Fibroblast of the aortic adventitia (primary cell): ENCODE measurements around the gene PLS1. TPM values are rescaled to one million over a fixed set of nuclear protein-coding genes. Genes with fewer than 3 reads are reported as not detected.
"Not testable (repeated sequence)": the region's sequence is repeated elsewhere in the genome, so short reads cannot be mapped to it uniquely, and the experiment has no call there.

Experiments
- DNase-seq: peaks from one replicate; pipeline ENCODE4 v3.0.0-alpha.2; 2010; ENCODE audit warnings: low read depth
- H3K4me3 ChIP-seq: 2 replicates; pipeline ENCODE4 v1.5.1; 2011; ENCODE audit warnings: low read depth, mild to moderate bottlenecking, control low read depth, low read length, moderate library complexity
- CTCF ChIP-seq: IDR thresholded peaks from 2 replicates; pipeline ENCODE4 v1.5.1; 2011; ENCODE audit warnings: mild to moderate bottlenecking, low read length, control low read depth, inconsistent platforms; ENCODE audit not compliant: insufficient read depth
- total RNA-seq: library from RNA; depleted of rRNA; stranded (reverse); fragments of >200 nt; gene quantifications from 2 replicates; pipeline ENCODE4 v1.2.3, GENCODE V29; 2012; ENCODE audit warnings: low replicate concordance

Gene PLS1
- total RNA-seq, 1 donor: 0.99 TPM

- no peak for TF ChIP-seq CTCF
- H3K4me3 ChIP-seq: no peak overlapping the region
- DNase-seq: no peak
These were observed 16.2 kb upstream of the PLS1 start for GRCh38 chr3:142580061-142580423.

GRCh38 chr3:142581070-142581469 lies 15.1 kb upstream of the PLS1 start:
- not testable (repeated sequence) for DNase-seq, H3K4me3 ChIP-seq

- DNase-seq: peak; percentile 88
- H3K4me3 ChIP-seq: no peak overlapping the region
- peak; percentile 58 for TF ChIP-seq CTCF
These were observed 9.3 kb upstream of the PLS1 start for GRCh38 chr3:142586803-142587406.

GRCh38 chr3:142588703-142589102 lies 7.5 kb upstream of the PLS1 start:
- TF ChIP-seq CTCF: no peak
- no peak overlapping the region for H3K4me3 ChIP-seq
- DNase-seq: no peak

- not testable (repeated sequence) for DNase-seq, H3K4me3 ChIP-seq
These were observed 3.9 kb upstream of the PLS1 start for GRCh38 chr3:142592268-142592667.

- no peak for DNase-seq
- no peak overlapping the region for H3K4me3 ChIP-seq
- TF ChIP-seq CTCF: no peak
These were observed 1.1 kb upstream of the PLS1 start for GRCh38 chr3:142595141-142595540.

- peak; percentile 77 for DNase-seq
- peak overlapping the region; percentile 89 for H3K4me3 ChIP-seq
- no peak for TF ChIP-seq CTCF
These were observed 627 bp upstream of the PLS1 start for GRCh38 chr3:142595581-142595950.

GRCh38 chr3:142596726-142597088 lies 514 bp downstream of the PLS1 start:
- DNase-seq: no peak
- no peak for TF ChIP-seq CTCF
- H3K4me3 ChIP-seq: peak overlapping the region; percentile 89
